ENCODE data around the gene PHLDA3.

The PHLDA3 gene

DNA sequence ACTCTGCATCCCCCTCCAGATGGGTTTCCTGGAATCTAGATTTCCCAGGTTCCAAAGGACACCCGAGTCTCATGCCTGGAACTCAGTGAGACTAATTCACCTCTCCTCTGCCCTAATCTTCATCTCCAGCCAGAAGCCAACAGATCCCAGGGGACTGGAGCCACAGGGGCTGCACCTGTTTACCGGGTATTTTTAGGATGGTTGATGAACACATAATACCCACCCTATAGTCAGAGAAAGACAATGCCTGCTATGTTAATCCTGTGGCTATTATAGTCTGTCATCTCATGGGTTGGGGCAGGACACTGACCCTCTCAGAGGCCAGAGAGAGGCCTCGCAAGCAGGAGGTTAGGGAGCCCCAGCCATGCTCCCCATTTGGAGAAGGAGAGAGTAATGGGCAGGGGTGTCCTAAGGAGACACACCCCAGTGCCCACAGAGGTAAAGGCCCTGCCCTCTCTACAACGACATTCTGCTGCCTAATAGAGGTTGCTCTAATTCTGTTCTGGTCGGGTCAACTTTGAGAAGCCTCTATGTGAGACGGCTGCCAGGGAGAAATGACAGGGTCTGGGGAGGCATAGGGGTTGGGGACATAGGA lies 46.5 kb downstream of the PHLDA3 start:
- Histone ChIP-seq H3K27me3 (ENCODE audit: low read length) (no peaks in the 10 kb centered on the region), H3K9ac (ENCODE audit: low read length) (no peak overlapping the region), H3K27ac (ENCODE audit: low read depth, low read length) (no peak overlapping the region), H2AFZ (ENCODE audit: low read depth, low read length, severe bottlenecking) (no peak overlapping the region), H3F3A (ENCODE audit: insufficient read depth) (no peaks in the 10 kb centered on the region), H3K4me2 (ENCODE audit: low read depth, low read length, poor library complexity, severe bottlenecking) (no peak overlapping the region), H3K79me2 (ENCODE audit: insufficient read depth, low read length) (no peaks in the 10 kb centered on the region), H4K20me1 (ENCODE audit: low read depth, low read length) (no peaks in the 10 kb centered on the region), H3K9me2 (replicated peaks; ENCODE audit: insufficient read depth, low read length) (no peaks in the 10 kb centered on the region), H3K36me3 (ENCODE audit: low read length) (no peaks in the 10 kb centered on the region), H3K4me3 (ENCODE audit: insufficient read depth, low read length, poor library complexity, severe bottlenecking) (no peak overlapping the region), H3K9me3 (ENCODE audit: insufficient read depth, low read length) (no peaks in the 10 kb centered on the region)
- no peak for TF ChIP-seq CTCF (IDR thresholded peaks at IDR 0.05; ENCODE audit: insufficient read depth, low read length, poor library complexity, severe bottlenecking)
- no peak for TF ChIP-seq EZH2phosphoT487 (conservative IDR thresholded peaks at IDR 0.05; ENCODE audit: low read length)

- TF ChIP-seq CTCF (IDR thresholded peaks at IDR 0.05; ENCODE audit: insufficient read depth, low read length, poor library complexity, severe bottlenecking) (no peak), EZH2phosphoT487 (conservative IDR thresholded peaks at IDR 0.05; ENCODE audit: low read length) (no peak)
- Histone ChIP-seq H3K9ac (ENCODE audit: low read length) (no peak overlapping the region), H2AFZ (ENCODE audit: low read depth, low read length, severe bottlenecking) (no peak overlapping the region), H3F3A (ENCODE audit: insufficient read depth) (no peaks in the 10 kb centered on the region), H3K79me2 (ENCODE audit: insufficient read depth, low read length) (no peaks in the 10 kb centered on the region), H3K27me3 (ENCODE audit: low read length) (no peaks in the 10 kb centered on the region), H4K20me1 (ENCODE audit: low read depth, low read length) (no peaks in the 10 kb centered on the region), H3K36me3 (ENCODE audit: low read length) (no peaks in the 10 kb centered on the region), H3K9me3 (ENCODE audit: insufficient read depth, low read length) (no peaks in the 10 kb centered on the region), H3K9me2 (replicated peaks; ENCODE audit: insufficient read depth, low read length) (no peaks in the 10 kb centered on the region), H3K4me2 (ENCODE audit: low read depth, low read length, poor library complexity, severe bottlenecking) (no peak overlapping the region), H3K4me3 (ENCODE audit: insufficient read depth, low read length, poor library complexity, severe bottlenecking) (no peak overlapping the region), H3K27ac (ENCODE audit: low read depth, low read length) (no peak overlapping the region)
Measured at GRCh38 chr1:201422026-201422425, 47.0 kb downstream of the PHLDA3 start.

GRCh38 chr1:201421041-201421440 lies 47.9 kb downstream of the PHLDA3 start:
- no peak overlapping the region for H3K27ac ChIP-seq (ENCODE audit: low read depth, low read length)
- no peak overlapping the region for H3K4me3 ChIP-seq (ENCODE audit: insufficient read depth, low read length, poor library complexity, severe bottlenecking)
- H3K4me2 ChIP-seq (ENCODE audit: low read depth, low read length, poor library complexity, severe bottlenecking) = no peak overlapping the region
- no peaks in the 10 kb centered on the region for H4K20me1 ChIP-seq (ENCODE audit: low read depth, low read length)
- H3K79me2 ChIP-seq (ENCODE audit: insufficient read depth, low read length) = no peaks in the 10 kb centered on the region
- no peak overlapping the region for H2AFZ ChIP-seq (ENCODE audit: low read depth, low read length, severe bottlenecking)
- H3K9ac ChIP-seq (ENCODE audit: low read length) = no peak overlapping the region
- no peaks in the 10 kb centered on the region for H3K9me3 ChIP-seq (ENCODE audit: insufficient read depth, low read length)
- TF ChIP-seq EZH2phosphoT487 (conservative IDR thresholded peaks at IDR 0.05; ENCODE audit: low read length) (no peak), CTCF (IDR thresholded peaks at IDR 0.05; ENCODE audit: insufficient read depth, low read length, poor library complexity, severe bottlenecking) (no peak)
- no peaks in the 10 kb centered on the region for H3K27me3 ChIP-seq (ENCODE audit: low read length)
- no peaks in the 10 kb centered on the region for H3K36me3 ChIP-seq (ENCODE audit: low read length)
- H3K9me2 ChIP-seq (replicated peaks; ENCODE audit: insufficient read depth, low read length) = no peaks in the 10 kb centered on the region
- no peaks in the 10 kb centered on the region for H3F3A ChIP-seq (ENCODE audit: insufficient read depth)

Data from SU-DHL-6 (cell line).